HepG2 (cell line): Measurements from ENCODE around the gene EMC9. TPM values are rescaled to one million over a fixed set of nuclear protein-coding genes. Genes with fewer than 3 reads are reported as not detected.
A peak's percentile ranks its signal among the peaks of the same experiment; 100 is the strongest.

Experiments used
- ATAC-seq: fragments of 200-7000 bp; cut with Tn5 transposase; 3 replicates; pipeline ENCODE4 v1.9.1; 2020; ENCODE audit warnings: mild to moderate bottlenecking, moderate library complexity
- BruUV-seq: library from RNA; stranded (reverse); fragments of 400-500 nt; replicated peaks from 2 replicates; lab custom pipeline; 2021; lab: Mats Ljungman, UMichigan
- CTCF ChIA-PET: fragments of 300-600 bp; formaldehyde crosslinking; extraction: SDS; loops from one replicate; lab custom pipeline; 2021; ENCODE audit warnings: low total read pairs, inconsistent platforms, low intra/inter-chr PET ratio; lab: Yijun Ruan, JAX
- POLR2A ChIA-PET: fragments of 350-600 bp; sonication (Branson Sonifier 250); formaldehyde crosslinking; loops from one replicate; lab custom pipeline; 2020; ENCODE audit warnings: antibody characterized with exemption, inconsistent platforms; lab: Yijun Ruan, JAX
- DNase-seq: peaks from one replicate; pipeline ENCODE4 v3.0.0-alpha.2; 2015; ENCODE audit warnings: low spot score
- FAIRE-seq: peaks from 3 replicates; lab custom pipeline; 2011; peaks lifted over from hg19 to GRCh38; lab: Jason Lieb, UNC
- H2AFZ ChIP-seq: one replicate; pipeline ENCODE4 v1.6.1; 2011; ENCODE audit warnings: low read length, inconsistent platforms
- H3K27ac ChIP-seq: fragments of 300-600 bp; 3 replicates; pipeline ENCODE4 v1.8.0; 2011; ENCODE audit warnings: mixed run types, mild to moderate bottlenecking, mixed read lengths, low read length, inconsistent platforms; ENCODE audit not compliant: insufficient read depth; ENCODE audit errors: extremely low read length
- H3K27me3 ChIP-seq, 2 experiments: fragments of 200-600 bp in 1 of 2; 2 replicates in 1 of 2; 3 replicates in 1 of 2; pipeline versions ENCODE4 v1.6.0 to v1.8.0; 2011; ENCODE audit warnings: low read length in 2 of 2, mild to moderate bottlenecking in 2 of 2, moderate library complexity in 2 of 2, inconsistent platforms in 1 of 2; ENCODE audit not compliant: insufficient read depth in 2 of 2, control insufficient read depth in 1 of 2
- H3K36me3 ChIP-seq, 2 experiments: fragments of 200-600 bp in 1 of 2; replicated peaks in 1 of 2; 2 replicates in 1 of 2; 3 replicates in 1 of 2; pipeline versions ENCODE4 v1.5.1 to v1.8.0; 2011; ENCODE audit warnings: low read length in 2 of 2, inconsistent platforms in 1 of 2; ENCODE audit not compliant: insufficient read depth in 2 of 2, control insufficient read depth in 1 of 2
- H3K4me1 ChIP-seq: 2 replicates; pipeline ENCODE4 v1.5.1; 2012; ENCODE audit warnings: low read length, inconsistent platforms; ENCODE audit not compliant: insufficient read depth
- H3K4me2 ChIP-seq: 2 replicates; pipeline ENCODE4 v1.6.0; 2011; ENCODE audit warnings: low read depth, low read length, inconsistent platforms
- H3K4me3 ChIP-seq, 3 experiments: fragments of 200-600 bp in 1 of 3; sonication (generic), shearing (Covaris generic) in 1 of 3; replicated peaks in 1 of 3; 2 replicates each; pipeline ENCODE4 v1.5.1; 2011 to 2016; ENCODE audit warnings: low read length in 3 of 3, inconsistent platforms in 2 of 3, low read depth in 2 of 3, mild to moderate bottlenecking in 2 of 3, control low read depth in 1 of 3, mixed read lengths in 1 of 3; ENCODE audit not compliant: insufficient read depth in 1 of 3
- H3K79me2 ChIP-seq: one replicate; pipeline ENCODE4 v1.6.1; 2011; ENCODE audit warnings: low read length, inconsistent platforms; ENCODE audit not compliant: insufficient read depth
- H3K9ac ChIP-seq: 2 replicates; pipeline ENCODE4 v1.6.0; 2011; ENCODE audit warnings: mild to moderate bottlenecking, low read depth, low read length, inconsistent platforms; ENCODE audit not compliant: insufficient read depth
- H3K9me3 ChIP-seq: 2 replicates; pipeline ENCODE4 v1.5.1; 2012; ENCODE audit warnings: mild to moderate bottlenecking, low read length
- H4K20me1 ChIP-seq: 2 replicates; pipeline ENCODE4 v1.6.0; 2011; ENCODE audit warnings: inconsistent platforms, mild to moderate bottlenecking, low read length, moderate library complexity; ENCODE audit not compliant: insufficient read depth
- AGO2 ChIP-seq: fragments of 200-400 bp; formaldehyde crosslinking; optimal IDR thresholded peaks from 2 replicates; pipeline ENCODE3; 2017; ENCODE audit warnings: mild to moderate bottlenecking, low read depth, low read length, moderate library complexity
- GABPB1 ChIP-seq: IDR thresholded peaks from 2 replicates; pipeline ENCODE4 v1.6.1; 2016; ENCODE audit warnings: mild to moderate bottlenecking, missing genetic modification reagents, moderate library complexity, missing compliant biosample characterization
- POLR2G ChIP-seq: fragments of 200-400 bp; formaldehyde crosslinking; IDR thresholded peaks from 2 replicates; pipeline ENCODE4 v1.6.1; 2018; ENCODE audit warnings: mild to moderate bottlenecking, low read depth, low read length, moderate library complexity
- SSRP1 ChIP-seq: IDR thresholded peaks from 2 replicates; pipeline ENCODE4 v1.6.1; 2016; ENCODE audit warnings: control low read depth
- TARDBP ChIP-seq: sonication (generic); formaldehyde crosslinking; IDR thresholded peaks from 2 replicates; pipeline ENCODE4 v1.8.0; 2022; ENCODE audit warnings: mild to moderate bottlenecking, missing genetic modification reagents
- ZBTB38 ChIP-seq: sonication (generic); formaldehyde crosslinking; IDR thresholded peaks from 2 replicates; pipeline ENCODE4 v1.5.1; 2020; ENCODE audit warnings: mild to moderate bottlenecking, missing genetic modification reagents
- ZNF17 ChIP-seq: sonication (generic); formaldehyde crosslinking; IDR thresholded peaks from 2 replicates; pipeline ENCODE4 v1.5.0; 2020; ENCODE audit warnings: mild to moderate bottlenecking, missing genetic modification reagents
- ZNF468 ChIP-seq: sonication (generic); formaldehyde crosslinking; IDR thresholded peaks from 2 replicates; pipeline ENCODE4 v1.8.0; 2022; ENCODE audit warnings: mild to moderate bottlenecking, moderate library complexity, missing genetic modification reagents
- ZNF83 ChIP-seq: sonication (generic); formaldehyde crosslinking; IDR thresholded peaks from 2 replicates; pipeline ENCODE4 v1.4.0; 2020; ENCODE audit warnings: missing genetic modification reagents, mild to moderate bottlenecking, borderline replicate concordance
- WGBS: methylation state at CpG from one replicate; pipeline ENCODE4 v1.1.6; 2017; ENCODE audit warnings: low lambda C conversion rate; 5-methylcytosine and 5-hydroxymethylcytosine counted together
- in situ Hi-C: cut with HindIII; loops from 2 replicates; pipeline ENCODE4 v1.10.0; 2017; ENCODE audit warnings: low pct_unique_long_range_greater_than_20kb; ENCODE audit not compliant: extremely low pct_ligation_motif_present
- intact Hi-C: fragments of 100-400 bp; cut with micrococcal nuclease; formaldehyde crosslinking; loops from one replicate; pipeline ENCODE4 v1.10.0; 2022; ENCODE audit not compliant: unreplicated experiment
- polyA plus RNA-seq, 8 experiments: library from polyadenylated mRNA; depleted of rRNA in 3 of 8; stranded (reverse) in 7 of 8; unstranded in 1 of 8; fragments of >200 nt; fragmentation: Illumina TruSeq in 4 of 8; extraction: Trizol in 4 of 8; gene quantifications; 2 replicates each; pipeline versions ENCODE4 v1.2.1 to v1.2.3, GENCODE V29; 2011 to 2016; ENCODE audit warnings: low read depth in 4 of 8, missing spikeins in 1 of 8, mixed read lengths in 1 of 8; ENCODE audit not compliant: insufficient read depth in 1 of 8
- total RNA-seq, 5 experiments: library from RNA; depleted of rRNA; stranded (reverse); fragments of >200 nt; fragmentation: Illumina TruSeq; extraction: Trizol; gene quantifications; 2 replicates each; pipeline ENCODE4 v1.2.3, GENCODE V29; 2016; ENCODE audit warnings: low read depth in 1 of 5
- TF ChIP-seq, protein P1 (sequence below): sonication (generic); formaldehyde crosslinking; IDR thresholded peaks from 2 replicates; pipeline ENCODE4 v1.5.0; 2020; ENCODE audit warnings: mild to moderate bottlenecking, missing genetic modification reagents
- TF ChIP-seq, protein P2 (sequence below), 2 experiments: sonication (generic) in 1 of 2; formaldehyde crosslinking in 1 of 2; IDR thresholded peaks; 2 replicates each; pipeline versions ENCODE4 v1.6.1 to v1.9.0; 2014 to 2022; ENCODE audit warnings: antibody characterized with exemption in 1 of 2, borderline replicate concordance in 1 of 2, inconsistent platforms in 1 of 2, low read depth in 1 of 2, missing genetic modification reagents in 1 of 2

Gene EMC9
- total and polyA plus RNA-seq, 2 of the 13 experiments (the other 11 are each of a cell fraction or from before 2014, with no cell fraction given) = 60.5 to 78.7 TPM

DNA sequence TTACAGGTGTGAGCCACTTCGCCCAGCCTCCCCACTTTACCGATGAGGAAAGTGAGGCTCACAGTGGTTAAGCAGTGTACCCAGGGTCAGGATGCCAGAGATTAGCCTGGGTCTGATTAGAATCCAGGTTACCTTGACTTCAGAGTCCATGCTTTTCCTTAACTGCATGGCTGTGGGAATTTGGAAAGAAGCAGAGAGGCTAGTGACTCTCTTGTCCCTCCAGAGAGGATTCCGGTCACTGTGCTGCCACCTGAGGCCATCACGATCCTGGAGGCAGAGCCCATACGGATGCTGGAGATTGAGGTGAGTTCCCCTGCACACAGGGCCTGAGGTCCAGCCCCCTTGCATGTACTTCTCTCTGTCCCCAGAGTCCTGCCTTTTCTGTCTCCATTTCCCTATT, 35.2 kb upstream of the EMC9 start (continued):
- no peak for TF ChIP-seq ZNF17

DNA sequence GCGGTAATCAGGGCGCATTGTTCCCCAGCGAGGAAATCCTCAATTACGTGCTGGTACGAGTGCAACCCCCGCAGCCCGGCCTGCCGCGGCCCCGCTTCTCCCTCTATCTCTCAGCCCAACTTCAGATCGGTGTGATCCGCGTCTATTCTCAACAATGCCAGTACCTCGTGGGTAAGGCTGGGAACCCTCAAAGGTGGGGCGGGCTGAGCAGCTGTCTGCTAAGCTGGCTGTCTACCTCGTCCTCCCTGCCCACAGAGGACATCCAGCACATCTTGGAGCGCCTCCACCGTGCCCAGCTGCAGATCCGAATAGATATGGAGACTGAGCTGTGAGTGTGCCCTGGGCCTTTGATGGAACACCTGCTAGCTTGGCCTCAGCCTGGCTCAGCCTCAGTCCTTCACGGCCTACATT, 31.5 kb upstream of the EMC9 start:
- H3K9ac ChIP-seq = no peak overlapping the region
- in situ Hi-C loops = no loop called here
- POLR2A ChIA-PET = interaction anchor here (1.0 to 3.3 kb wide), 4 partner anchors 8 to 26 kb away, joined by 3 to 13 read pairs (median 8); partner anchors contain the start of genes IRF9, PSME2 and RNF31
- FAIRE-seq (no peak), ATAC-seq (peak; percentile 12), DNase-seq (no peak)
- CTCF ChIA-PET = no interaction called here
- no peaks in the 10 kb centered on the region for H3K4me1 ChIP-seq
- H3K4me2 ChIP-seq = no peak overlapping the region
- peak; percentile 76 for TF ChIP-seq ZBTB38 (CRISPR knock-in tag)
- TF ChIP-seq, protein P1, sequence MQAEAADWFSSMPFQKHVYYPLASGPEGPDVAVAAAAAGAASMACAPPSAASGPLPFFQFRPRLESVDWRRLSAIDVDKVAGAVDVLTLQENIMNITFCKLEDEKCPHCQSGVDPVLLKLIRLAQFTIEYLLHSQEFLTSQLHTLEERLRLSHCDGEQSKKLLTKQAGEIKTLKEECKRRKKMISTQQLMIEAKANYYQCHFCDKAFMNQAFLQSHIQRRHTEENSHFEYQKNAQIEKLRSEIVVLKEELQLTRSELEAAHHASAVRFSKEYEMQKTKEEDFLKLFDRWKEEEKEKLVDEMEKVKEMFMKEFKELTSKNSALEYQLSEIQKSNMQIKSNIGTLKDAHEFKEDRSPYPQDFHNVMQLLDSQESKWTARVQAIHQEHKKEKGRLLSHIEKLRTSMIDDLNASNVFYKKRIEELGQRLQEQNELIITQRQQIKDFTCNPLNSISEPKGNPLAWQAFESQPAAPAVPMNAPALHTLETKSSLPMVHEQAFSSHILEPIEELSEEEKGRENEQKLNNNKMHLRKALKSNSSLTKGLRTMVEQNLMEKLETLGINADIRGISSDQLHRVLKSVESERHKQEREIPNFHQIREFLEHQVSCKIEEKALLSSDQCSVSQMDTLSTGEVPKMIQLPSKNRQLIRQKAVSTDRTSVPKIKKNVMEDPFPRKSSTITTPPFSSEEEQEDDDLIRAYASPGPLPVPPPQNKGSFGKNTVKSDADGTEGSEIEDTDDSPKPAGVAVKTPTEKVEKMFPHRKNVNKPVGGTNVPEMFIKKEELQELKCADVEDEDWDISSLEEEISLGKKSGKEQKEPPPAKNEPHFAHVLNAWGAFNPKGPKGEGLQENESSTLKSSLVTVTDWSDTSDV (CRISPR knock-in tag) = 0 out of 2 replicates have a peak, but pooled peaks have one; percentile 31
- no peak for TF ChIP-seq TARDBP
- peak; percentile 23 for TF ChIP-seq POLR2G
- TF ChIP-seq, protein P2, sequence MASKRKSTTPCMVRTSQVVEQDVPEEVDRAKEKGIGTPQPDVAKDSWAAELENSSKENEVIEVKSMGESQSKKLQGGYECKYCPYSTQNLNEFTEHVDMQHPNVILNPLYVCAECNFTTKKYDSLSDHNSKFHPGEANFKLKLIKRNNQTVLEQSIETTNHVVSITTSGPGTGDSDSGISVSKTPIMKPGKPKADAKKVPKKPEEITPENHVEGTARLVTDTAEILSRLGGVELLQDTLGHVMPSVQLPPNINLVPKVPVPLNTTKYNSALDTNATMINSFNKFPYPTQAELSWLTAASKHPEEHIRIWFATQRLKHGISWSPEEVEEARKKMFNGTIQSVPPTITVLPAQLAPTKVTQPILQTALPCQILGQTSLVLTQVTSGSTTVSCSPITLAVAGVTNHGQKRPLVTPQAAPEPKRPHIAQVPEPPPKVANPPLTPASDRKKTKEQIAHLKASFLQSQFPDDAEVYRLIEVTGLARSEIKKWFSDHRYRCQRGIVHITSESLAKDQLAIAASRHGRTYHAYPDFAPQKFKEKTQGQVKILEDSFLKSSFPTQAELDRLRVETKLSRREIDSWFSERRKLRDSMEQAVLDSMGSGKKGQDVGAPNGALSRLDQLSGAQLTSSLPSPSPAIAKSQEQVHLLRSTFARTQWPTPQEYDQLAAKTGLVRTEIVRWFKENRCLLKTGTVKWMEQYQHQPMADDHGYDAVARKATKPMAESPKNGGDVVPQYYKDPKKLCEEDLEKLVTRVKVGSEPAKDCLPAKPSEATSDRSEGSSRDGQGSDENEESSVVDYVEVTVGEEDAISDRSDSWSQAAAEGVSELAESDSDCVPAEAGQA (IDR thresholded peaks at IDR 0.05; ENCODE audit: low read depth) = no peak
- TF ChIP-seq, protein P2 (CRISPR knock-in tag; IDR thresholded peaks at IDR 0.05; ENCODE audit: borderline replicate concordance) = no peak
- peak; percentile 37; the same call in 1 of the 2 replicates for TF ChIP-seq SSRP1
- no peak for TF ChIP-seq ZNF468 (CRISPR knock-in tag)
- peak; percentile 34 for TF ChIP-seq AGO2
- no peak for TF ChIP-seq ZNF83 (CRISPR knock-in tag)
- 0 out of 2 replicates have a peak, but pooled peaks have one; percentile 9 for TF ChIP-seq GABPB1 (CRISPR knock-in tag)
- H3K27me3 ChIP-seq = no peaks in the 10 kb centered on the region
- H3K9me3 ChIP-seq = no peaks in the 10 kb centered on the region
- no peak overlapping the region for H2AFZ ChIP-seq
- H3K79me2 ChIP-seq = no peaks in the 10 kb centered on the region
- BruUV-seq = no TSS peak
- intact Hi-C loops = no loop called here
- no peak overlapping the region for H3K27ac ChIP-seq
- 92% methylated on average over 20 of the region's 20 CpGs for WGBS
- no peaks in the 10 kb centered on the region for H4K20me1 ChIP-seq
- no peak overlapping the region for H3K4me3 ChIP-seq
- H3K36me3 ChIP-seq = peaks cover 4 to 9% of the 10 kb centered on the region in 2 experiments; a peak in 3 of 5 replicates
